ENCODE measurements around the gene TBCE.

Gene TBCE

DNA sequence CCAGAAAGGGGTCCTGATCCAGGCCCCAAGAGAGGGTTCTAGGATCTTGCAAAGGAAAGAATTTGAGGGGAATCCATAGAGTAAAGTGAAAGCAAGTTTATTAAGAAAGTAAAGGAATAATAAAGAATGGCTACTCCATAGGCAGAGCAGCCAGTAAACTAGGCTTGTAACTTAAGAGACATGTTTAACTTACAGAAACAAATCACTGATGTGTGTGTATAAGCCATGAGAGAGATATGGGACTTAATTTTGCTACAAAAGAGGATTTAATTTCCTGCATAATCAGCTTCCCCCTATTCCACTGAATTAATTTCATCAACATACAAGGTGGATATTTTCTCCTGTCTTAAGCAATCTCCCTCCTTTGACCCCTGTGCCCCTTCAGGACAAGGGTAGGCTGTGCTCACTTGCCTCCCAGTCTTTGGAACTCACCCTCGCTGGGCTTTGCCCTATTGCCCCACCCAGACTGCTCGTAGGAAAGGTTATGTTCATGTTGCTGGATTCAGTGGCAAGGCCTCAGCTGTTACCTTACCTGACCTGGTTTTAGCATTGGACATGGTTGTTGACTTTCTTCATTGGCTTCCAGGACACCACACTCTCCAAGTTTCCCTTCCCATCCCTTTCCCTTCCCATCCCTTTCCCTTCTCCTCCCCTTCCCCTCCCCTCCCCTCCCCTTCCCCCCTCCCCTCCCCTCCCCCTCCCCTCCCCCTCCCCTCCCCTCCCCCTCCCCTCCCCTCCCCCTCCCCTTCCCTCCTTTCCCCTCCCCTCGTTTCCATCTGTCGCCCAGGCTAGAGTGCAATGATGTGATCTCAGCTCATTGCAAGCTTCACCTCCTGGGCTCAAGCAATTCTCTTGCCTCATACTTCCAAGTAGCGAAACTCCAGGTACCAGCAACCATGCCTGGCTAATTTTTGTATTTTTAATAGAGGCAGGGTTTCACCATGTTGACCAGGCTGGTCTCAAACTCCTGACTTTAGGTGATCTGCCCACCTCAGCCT, 44.6 kb downstream of the TBCE start:
- no peak for DNase-seq

DNA sequence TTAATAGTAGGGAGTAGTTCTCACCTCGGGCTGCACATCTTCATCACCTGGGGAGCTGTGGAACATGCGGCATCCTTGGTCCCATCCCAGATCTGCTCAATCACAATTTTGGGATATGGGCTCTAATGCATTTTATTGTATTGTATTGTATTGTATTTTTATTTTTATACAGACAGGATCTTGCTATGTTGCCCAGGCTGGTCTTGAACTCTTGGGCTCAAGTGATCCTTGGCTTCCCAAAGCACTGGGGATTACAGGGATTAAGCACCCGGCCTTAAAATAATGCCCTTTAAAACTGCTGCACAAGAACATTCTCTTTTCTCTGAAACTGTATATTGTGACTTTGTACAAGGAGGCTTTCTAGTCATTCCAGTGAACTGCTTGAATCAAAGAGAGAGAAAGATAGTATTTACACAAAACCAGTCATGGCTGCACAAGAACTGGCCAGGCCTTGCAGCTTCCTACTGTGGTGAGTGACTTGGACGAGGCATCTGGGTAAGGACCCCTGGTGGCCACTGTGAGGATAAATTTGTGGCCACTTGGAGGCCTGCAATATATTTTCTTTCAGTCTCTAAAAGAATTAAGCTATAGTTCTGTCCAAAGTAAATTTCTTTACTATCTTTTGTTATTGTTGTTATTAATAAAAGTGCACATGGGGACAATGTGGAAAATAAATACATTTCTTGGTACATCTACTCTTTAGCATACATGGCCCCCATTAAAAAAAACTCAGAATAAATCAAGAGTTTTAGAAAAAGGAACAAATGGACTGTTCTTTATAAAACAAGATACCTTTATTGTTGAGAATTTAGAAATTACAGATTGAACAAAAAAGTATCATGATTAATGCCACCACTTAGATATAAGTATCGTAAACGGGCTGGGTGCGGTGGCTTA, 48.0 kb downstream of the TBCE start:
- DNase-seq, result peak; percentile 39

GRCh38 chr1:235416662-235417049, 49.4 kb downstream of the TBCE start:
- DNase-seq, result no peak

DNA sequence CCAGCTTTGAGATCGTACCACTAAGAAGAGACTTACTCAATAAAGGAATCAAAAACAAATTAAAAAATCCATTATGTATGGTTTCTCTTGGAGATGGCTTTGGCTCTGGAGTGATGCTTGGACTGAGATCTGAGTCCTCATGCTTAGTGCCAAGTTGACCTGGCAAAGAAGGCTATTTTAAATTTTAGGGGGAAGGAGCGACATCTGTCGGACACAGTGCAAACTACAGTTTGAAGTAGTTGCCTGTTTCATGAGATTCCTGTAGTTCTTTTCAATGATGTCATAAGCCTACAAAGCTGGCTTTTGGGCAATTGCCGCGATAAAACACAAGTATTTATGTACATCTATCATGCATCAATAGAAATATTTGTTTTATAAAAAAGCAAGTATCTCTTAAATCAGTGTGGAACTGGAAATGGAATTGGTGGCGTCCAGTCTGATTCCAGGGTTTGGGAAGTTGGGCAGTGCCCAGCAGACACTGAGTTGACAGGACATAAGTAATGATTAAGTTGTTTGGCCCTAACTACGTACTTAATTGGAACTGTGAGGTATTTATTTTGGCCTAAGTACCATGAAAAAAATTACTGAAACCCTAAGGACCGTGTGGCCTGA, 50.0 kb downstream of the TBCE start:
- DNase-seq, result peak; percentile 53

DNA sequence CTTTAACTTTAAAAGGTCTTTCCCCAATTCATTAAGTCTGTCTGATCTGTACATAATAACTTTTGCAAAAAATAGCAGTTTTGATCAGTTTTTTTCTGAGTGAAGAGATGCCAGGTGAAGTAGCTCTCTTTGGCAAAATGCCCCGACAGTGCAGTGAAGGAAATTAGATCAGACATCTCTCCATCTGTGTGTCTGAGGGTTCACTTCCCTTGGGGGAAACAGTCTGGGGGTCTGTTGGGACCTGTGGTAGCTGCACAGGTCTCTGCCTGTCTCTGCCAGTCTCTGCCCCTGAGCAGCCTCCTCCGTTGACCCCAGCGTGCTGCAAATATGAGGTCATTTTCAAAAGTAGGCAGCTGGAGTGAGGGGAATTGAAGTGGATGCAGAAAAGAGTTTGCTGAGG, 54.5 kb downstream of the TBCE start:
- no peak for DNase-seq

DNA sequence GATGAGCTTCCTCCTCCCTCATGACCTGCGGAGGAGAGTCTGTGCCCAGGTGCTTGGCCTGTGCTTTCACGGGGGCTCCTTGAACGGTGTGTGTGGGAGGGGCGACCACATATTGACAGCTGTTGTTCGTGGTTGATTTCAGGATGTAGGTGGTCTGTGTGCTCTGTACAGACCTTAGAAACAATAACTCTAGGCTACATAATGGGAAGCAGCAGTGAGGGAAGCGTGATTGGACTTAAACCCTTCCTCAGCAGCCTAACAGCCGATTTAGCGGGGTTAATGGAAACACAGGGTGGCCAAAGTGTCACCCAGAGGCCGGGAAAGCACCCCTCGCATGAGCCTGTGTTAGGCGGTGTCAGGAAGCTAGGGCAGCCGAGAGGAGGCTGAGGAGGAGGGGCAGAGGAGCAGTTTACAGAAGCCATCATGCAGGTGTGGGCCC, 56.0 kb downstream of the TBCE start:
- no peak for DNase-seq

- no peak for DNase-seq
These were observed 56.9 kb downstream of the TBCE start for GRCh38 chr1:235424092-235424491.

GRCh38 chr1:235425357-235425756, 58.1 kb downstream of the TBCE start:
- no peak for DNase-seq

DNA sequence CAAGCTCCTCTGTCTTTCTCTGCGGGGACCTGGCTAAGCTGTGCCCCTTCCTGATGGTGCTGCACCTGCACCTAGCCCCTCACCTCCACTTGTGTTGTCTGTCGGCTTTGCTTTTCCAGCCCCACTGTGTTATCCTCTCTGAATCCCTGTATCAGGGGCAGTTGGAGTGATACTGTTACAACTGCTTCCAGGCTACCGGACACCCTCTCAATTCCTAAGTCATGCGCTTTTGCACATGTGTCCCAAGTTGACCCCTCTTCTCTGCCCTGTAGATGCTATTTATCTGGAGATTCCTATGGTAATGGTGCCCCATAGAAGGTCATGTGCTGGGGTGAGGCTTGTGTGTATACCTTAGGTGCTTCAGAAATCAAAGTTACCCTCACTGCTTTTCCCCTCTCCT, 58.9 kb downstream of the TBCE start:
- no peak for DNase-seq

- no peak for DNase-seq
These were observed 59.5 kb downstream of the TBCE start for GRCh38 chr1:235426680-235427079.

- DNase-seq, result no peak
These were observed 60.2 kb downstream of the TBCE start for GRCh38 chr1:235427447-235427846.

- DNase-seq, result no peak
These were observed 61.9 kb downstream of the TBCE start for GRCh38 chr1:235429143-235429542.

DNA sequence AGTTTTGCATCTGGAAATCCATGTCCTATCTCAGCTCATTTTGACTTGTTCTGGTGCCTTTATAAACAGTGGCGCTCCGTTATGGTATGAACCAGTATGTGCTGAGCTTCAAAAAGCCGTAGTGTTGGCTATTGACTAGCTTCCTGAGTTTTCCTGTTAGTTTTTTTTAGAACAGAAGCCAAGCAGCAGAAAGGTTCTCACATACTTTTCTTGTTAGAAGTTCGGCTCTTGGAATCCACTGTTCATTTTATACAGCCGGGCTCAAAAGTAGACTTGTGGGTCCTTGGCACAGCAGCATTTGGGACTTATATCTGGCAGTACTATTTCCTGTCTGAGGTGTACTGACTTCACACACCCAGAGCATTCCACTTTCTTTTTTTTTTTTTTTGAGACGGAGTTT, 63.8 kb downstream of the TBCE start:
- DNase-seq, result no peak

DNA sequence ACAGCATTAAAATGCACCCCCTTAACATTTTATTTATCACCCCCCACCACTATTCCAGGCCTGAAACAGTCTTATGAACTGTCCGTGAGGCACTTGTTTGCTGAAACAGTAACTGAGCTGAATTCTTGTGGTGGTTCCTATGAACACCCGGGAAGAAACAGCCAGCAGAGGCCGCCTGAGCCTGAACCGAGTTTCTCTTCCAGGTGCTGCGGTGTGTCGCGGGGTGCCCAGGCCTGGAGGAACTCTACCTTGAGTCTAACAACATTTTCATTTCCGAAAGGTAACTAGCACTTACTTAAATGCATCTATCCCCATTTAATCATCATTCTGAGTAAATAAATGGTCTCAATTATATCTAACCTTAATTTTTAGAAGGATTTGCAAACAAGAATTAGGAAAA, 66.8 kb downstream of the TBCE start:
- DNase-seq, result no peak

DNA sequence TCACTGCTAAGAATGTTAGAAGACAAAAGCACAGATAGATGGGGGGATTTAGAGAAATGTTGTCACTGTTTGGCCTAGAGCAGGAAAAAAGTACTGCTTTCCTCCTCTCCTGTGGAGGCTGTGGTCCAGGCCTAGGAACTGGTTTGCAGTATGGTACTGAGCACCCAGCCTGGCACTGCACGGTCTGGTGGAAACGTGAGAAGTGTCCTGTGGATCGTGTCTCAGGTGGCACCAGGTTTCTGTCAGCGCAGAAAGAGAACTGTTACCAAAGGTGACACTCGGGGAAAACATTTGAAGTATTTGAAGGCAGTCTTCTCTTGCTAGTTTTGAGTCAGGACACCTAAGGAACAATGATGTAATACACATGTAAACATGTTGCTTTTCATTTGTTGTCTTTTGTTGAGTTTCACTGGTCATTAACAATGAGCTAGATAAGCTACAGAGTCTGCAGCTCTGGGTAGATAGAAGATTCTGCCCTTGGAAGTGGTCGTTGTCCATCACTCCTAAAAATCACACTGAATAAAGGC, 74.0 kb downstream of the TBCE start:
- DNase-seq, result no peak

DNA sequence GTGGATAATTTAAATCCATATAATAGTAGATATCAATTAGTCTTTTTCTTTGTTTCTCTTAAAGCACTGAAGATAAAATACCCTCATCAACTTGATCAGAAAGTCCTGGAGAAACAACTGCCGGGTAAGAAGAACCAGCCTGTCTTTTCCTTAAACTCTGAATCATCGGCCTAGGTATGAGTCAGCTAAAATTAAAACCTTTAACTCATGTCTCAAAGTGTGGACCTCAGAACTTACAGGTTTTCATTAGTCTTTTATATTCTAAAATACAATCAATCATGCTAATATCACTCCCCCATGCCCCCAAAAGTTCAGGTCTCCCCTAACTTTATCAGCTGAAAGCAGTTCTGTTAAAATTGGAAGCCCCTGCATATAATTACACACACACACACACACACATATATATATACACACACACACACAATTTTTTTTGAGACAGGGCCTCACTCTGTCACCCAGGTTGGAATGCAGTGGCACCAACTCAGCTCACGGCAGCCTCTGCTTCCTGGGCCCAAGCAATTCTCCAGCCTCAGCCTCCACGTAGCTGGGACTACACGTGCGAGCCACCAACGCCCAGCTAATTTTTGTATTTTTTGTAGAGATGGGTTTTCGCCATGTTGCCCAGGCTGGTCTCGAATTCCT, 75.7 kb downstream of the TBCE start:
- DNase-seq, result no peak

GRCh38 chr1:235448616-235449015, 81.4 kb downstream of the TBCE start:
- no peak for DNase-seq

GRCh38 chr1:235450433-235450832, 83.2 kb downstream of the TBCE start:
- no peak for DNase-seq

GRCh38 chr1:235450886-235451483, 83.8 kb downstream of the TBCE start:
- no peak for DNase-seq

DNA sequence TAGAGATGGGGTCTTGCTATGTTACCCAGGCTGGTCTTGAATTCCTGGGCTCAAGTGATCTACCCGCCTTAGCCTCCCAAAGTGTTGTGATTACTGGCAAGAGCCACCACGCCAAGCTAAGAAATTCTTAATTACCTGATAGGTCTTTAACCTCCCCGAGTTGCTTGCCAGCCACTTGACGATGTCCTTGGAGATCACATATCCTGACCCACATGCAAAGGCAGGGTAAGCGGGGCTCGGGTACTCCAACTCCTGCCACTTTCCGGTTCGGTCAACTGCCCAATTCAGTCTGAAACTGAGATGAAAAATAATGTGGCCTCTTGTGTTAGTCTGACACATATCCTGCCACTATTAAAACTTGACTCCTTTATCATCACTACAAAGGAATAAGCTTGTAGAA, 86.8 kb downstream of the TBCE start:
- DNase-seq, result no peak

DNA sequence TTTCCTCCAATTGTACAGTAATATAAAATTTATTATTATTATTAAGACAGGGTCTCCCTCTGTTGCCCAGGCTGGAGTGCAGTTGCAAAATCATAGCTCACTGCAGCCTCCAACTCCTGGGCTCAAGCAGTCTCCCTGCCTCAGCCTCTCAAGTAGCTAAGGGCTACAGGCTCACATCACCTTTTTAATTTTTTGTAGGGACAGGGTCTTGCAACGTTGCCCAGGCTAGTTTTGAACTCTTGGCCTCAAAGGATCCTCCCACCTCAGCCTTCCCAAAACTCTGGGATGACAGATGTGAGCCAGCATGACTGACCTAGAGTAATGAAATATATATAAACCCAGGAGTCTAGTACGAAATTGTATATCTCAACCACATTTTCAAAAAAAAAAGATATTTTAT, 87.9 kb downstream of the TBCE start:
- DNase-seq, result no peak

- DNase-seq, result peak; percentile 72
These were observed 88.6 kb downstream of the TBCE start for GRCh38 chr1:235455823-235456222.
